ENCODE results near the gene GBA2. TPM values are rescaled to one million over a fixed set of nuclear protein-coding genes. Genes with fewer than 3 reads are reported as not detected.

Gene GBA2
- total RNA-seq, 1 donor from 2014 or later: 34.4 TPM

DNA sequence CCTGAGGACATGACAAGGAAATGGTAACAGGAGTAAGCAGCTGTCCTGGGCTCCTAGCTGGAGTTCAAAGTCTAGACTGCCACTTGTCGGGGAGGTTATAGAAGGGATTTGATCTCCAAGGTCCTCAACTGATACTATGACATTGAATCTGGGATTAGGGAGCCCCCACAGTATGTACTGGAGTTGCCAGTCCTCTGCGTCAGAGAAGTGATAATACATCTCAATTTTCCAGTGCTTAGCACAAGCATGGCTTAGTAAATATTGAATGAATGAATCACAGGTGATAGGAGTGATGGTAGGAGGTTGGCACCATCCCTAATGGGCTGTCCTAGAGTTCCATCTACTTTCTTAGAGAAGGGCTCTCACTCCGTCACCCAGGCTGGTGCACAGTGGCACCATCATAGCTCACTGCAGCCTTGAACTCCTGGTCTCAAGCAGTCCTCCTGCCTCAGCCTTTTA lies 53.1 kb downstream of the GBA2 start:
- DNase-seq (ENCODE audit: low read depth): no peak

DNA sequence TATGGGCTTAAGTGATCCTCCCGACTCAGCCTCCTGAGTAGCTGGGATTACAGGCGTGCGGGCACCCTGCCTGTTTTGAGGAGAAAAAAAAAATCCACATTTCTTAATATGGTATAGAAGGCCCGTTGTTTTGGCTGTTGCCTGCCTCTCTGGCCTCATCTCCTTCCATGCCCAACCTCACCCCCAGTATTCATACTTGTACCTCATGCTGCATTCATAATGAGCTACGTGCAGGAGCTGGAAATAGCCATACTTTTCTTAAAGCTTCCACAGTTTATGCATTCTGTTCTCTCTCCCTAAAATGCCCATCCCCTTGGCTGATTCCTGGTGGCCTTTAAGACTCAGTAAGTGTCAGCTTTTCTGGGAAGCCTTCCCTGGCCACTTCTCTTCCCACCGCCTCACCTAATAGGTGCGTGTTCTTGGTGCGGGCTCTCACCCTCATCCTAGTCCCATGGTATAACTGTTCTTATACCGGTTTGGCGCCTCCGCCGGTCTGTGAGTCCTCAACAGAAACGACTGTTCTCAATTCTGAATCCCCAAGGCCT lies 57.2 kb downstream of the GBA2 start:
- no peak for DNase-seq (ENCODE audit: low read depth)

DNA sequence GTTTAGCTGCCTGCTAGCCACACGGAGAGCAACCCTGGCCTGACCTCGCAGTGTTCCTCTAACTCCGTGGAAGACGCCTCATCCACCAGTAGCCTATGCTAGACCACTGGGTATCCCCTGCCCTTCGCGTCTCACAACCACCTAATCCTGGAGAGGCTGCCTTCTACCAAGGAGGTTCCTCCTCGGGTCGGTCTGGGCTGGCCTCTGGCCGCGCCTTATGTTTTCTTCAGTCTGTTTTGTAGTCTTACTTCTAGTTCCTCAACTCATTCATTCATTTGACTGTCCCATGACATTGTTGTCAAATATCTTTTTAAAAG lies 57.7 kb downstream of the GBA2 start:
- no peak for DNase-seq (ENCODE audit: low read depth)

DNA sequence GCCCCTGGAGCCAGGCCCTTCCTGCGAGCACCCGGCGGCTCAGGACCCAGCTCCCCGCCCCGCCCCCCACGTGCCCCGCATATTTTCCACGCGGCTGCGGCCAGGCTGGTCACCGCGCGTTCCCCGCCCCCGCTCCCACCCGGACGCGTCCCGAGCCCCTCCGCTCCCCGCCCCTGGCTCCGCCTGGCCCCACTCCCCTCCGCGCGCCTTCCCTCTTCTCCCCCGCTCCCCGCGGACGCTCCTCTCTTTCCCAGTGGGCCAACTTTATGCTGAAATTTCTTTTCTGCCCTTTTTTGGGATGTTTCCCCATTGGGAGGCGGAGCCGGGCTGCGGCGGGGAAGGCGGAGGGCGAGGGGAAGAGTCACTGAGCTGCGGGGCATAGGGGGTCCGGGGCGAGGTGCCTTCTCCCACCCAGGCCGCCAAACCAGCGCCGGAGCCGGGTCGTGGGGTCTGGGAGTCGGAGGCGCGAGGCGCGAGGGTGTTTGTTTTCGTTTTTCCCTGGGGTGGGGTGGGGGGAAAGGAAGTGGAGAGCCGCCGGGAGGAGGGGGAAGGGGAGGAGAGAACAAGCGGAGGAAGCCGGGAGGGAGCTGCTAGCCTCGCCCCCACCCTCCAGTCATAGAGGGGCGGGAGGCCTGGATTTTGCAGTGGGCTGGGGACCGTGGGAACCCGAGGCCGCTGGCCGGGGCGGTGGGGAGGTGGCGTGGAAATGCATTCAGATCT lies 58.3 kb downstream of the GBA2 start:
- peak; percentile 92 for DNase-seq (ENCODE audit: low read depth)

DNA sequence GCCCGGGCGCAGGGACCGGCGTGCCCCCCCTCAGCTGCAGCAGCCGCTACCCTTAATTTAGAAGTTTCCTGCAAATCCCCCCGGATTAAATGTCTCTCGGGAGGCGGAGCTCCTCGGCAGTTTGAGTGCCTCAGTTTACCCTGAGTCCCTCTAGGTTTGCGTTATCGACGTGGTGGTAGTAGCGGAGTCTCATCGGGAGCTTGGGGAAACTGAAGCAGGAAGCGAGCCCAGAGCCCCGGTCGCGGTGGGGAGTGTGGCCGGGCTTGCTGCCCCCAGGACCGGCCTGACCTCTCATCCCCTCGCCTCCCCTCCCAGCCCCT lies 58.8 kb downstream of the GBA2 start:
- peak; percentile 99 for DNase-seq (ENCODE audit: low read depth)

DNA sequence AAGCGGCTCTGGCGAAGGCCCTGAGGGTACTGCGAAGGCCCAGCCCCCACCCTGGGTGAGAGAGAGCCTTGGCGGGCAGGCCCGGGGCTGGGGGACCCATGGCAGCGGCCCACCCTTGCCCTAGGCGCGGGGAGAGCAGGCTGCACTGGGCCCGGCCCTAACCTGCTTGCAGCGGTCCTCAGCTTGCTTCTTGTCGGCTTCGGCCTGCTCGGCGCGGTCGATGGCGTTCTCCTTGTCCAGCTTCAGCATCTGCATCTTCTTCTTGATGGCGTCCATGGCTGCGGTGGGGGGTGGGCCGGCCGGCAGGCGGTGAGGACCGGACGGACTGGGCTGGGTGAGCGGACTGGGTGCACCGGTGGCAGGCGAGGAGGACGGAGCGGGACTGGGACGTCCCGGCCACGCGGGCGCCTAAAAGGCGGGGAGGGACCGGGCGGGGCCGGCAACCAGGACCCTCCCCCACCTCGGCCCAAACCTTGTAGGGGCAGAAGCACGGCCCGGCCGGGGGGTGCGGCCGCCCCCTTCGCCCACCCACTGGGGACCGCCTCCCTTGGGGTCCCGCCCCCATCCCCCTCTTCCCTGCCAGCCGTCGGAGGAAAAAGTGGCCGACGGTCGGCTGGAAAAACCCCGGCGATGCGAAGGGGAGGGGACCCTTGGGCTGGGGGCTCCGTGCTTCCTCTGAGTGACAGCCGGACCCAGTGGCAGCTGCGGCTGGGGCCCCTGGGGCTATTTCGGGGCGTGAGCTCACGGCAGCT lies 59.3 kb downstream of the GBA2 start, which contains the start of gene TPM2:
Gene TPM2 (minus strand): TSS at position 384 of the 752 bp plus-strand sequence. CDS start 108 bp downstream, at position 276.
- no peak for DNase-seq (ENCODE audit: low read depth)

DNA sequence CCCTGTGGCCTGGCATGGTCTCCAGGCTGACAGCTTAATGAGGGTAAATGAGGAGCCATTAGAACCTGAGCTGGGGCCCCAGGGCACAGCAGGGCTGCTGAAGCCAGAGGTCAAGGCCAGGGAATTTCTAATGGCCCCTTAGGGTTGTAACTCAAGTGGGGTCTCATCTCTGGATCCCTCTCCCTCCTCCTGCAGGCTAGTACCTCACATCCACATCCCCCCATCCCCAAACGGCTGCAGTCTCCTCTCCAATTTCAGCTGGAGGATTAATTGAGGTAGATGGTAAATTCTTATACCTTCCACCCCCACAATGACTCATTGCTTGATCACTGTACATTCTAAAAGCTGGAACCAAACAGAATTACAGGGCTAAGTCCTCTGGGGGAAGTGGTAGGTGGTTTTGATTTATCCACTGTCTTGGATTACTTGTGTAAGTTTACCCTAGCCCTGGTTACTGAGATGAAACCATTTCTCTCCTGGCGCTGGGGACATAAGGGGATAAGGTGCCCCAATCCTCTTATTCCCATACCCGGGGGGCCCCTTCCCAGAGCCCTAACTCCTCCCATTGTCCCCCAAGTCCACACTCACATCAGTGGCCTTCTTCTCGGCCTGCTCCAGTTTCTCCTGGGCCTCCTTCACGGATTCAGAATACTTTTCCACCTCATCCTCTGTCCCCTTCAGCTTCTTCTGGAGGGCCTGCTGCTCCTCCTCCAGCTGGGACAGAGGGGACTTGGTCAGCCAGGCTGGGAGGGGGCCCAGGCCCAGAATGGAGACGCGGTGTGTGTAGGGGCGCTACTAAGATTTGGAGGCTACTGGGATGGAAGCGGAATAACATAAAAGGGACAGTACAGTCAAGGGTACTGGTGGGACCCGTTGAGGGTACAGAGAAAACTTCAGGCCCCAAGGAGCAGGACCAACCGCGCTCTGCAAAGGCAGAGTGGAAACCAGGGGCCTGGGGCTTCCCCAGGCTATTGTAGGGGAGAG lies 60.2 kb downstream of the GBA2 start:
- peak; percentile 63 for DNase-seq (ENCODE audit: low read depth)

DNA sequence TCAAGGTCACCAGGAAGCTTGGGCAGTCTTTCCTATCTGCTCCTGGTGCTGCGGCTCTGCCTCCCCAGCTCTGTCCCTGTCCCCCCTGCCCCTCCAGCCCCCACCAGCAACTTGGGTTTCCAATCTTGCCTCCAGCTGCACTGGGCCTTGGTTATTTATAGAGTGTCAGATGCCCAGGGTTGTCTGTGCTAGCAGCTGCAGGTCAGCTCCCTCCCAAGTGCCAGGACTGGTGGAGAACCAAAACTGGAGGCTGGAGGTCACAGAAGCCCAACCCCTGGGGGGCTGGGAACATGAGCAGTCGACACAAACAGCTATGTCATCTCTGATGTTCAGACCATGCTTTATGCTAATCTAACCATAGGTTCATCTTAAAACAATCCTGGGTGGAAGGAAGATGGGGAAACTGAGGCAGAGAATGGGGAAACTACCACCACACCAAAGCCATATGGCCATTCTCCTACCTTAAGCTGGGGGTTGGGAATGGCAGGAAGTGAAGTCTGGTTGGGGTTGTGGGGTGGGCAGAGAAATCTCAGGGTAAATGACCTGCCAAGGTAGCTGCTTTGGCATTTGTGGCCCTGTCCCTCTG lies 61.0 kb downstream of the GBA2 start:
- DNase-seq (ENCODE audit: low read depth): peak; percentile 91

DNA sequence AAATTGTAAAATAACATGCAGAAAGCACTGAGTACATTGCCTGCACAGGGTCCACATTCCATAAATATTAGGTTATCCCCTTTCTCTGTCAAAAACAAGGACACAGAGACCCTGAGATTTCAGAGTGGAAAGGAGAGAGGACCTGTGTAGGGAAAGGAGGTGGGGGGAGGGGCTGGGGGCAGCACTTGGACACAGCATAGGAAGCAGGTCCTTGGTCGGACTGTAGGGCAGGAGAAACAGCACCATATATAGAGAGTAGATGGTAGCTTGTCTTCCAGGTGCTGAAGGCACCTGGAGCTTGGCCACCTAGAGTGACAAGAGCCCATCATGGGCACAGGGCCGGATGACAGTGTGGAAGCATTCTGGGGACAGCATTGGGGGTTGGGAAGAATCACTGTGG lies 61.7 kb downstream of the GBA2 start:
- peak; percentile 36 for DNase-seq (ENCODE audit: low read depth)

Small RNAs within 50 kb of the gene (microRNA-seq; reads per million reads assigned to microRNA genes)
- gene MIR6852: 0.48 reads per million
- not detected for gene MIR6853

Other genes with a start within 250 kb of the GBA2 start
- gene TESK1, start 144.0 kb downstream of the GBA2 start, total RNA-seq: 63.5 and 76.8 TPM in 2 replicates
- gene CD72, start 130.8 kb downstream of the GBA2 start, total RNA-seq: 2.2 TPM in 2 replicates
- gene SIT1, start 98.3 kb downstream of the GBA2 start, total RNA-seq: not detected in 2 replicates
- 1,100 and 3,603 TPM in 2 replicates for gene RMRP, start 91.2 kb downstream of the GBA2 start, total RNA-seq
- 9.8 and 14.0 TPM in 2 replicates for gene CCDC107, start 90.9 kb downstream of the GBA2 start, total RNA-seq
- gene ARHGEF39, start 84.0 kb downstream of the GBA2 start, total RNA-seq: not detected in 2 replicates
- 0.10 TPM in 1 of 2 replicates, not detected in the other for gene CA9, start 75.3 kb downstream of the GBA2 start, total RNA-seq
- 13,316 and 13,583 TPM in 2 replicates for gene TPM2, start 59.3 kb downstream of the GBA2 start, total RNA-seq
- 219 and 242 TPM in 2 replicates for gene TLN1, start 17.0 kb downstream of the GBA2 start, total RNA-seq
- 69.1 and 79.9 TPM in 2 replicates for gene CREB3, start 16.6 kb downstream of the GBA2 start, total RNA-seq
- 15.5 and 17.3 TPM in 2 replicates for gene RGP1, start 59 bp upstream of the GBA2 start, total RNA-seq
- not detected in 2 replicates for gene MSMP, start 5.0 kb upstream of the GBA2 start, total RNA-seq
- 8.2 and 17.3 TPM in 2 replicates for gene NPR2, start 42.4 kb upstream of the GBA2 start, total RNA-seq
- 3.4 TPM in 2 replicates for gene SPAG8, start 63.0 kb upstream of the GBA2 start, total RNA-seq
- gene HINT2, start 65.8 kb upstream of the GBA2 start, total RNA-seq: 24.4 and 30.0 TPM in 2 replicates
- not detected in 2 replicates for gene FAM221B, start 79.5 kb upstream of the GBA2 start, total RNA-seq
- gene TMEM8B, start 80.0 kb upstream of the GBA2 start, total RNA-seq: 6.8 and 8.8 TPM in 2 replicates
- gene OR13J1, start 121.2 kb upstream of the GBA2 start, total RNA-seq: not detected in 2 replicates
- gene HRCT1, start 157.0 kb upstream of the GBA2 start, total RNA-seq: 0.37 and 1.5 TPM in 2 replicates
- not detected in 2 replicates for gene SPAAR, start 160.3 kb upstream of the GBA2 start, total RNA-seq
- not detected in 2 replicates for gene OR2S2, start 208.9 kb upstream of the GBA2 start, total RNA-seq

Data from myocyte (in vitro differentiated cells).